IPS-18a (cell line): ENCODE measurements around the gene HOXA4.

Experiments used
- H3K27ac ChIP-seq: one replicate; pipeline ENCODE4 v1.5.1; 2013; ENCODE audit warnings: low read length
- H3K27me3 ChIP-seq: one replicate; pipeline ENCODE4 v1.6.1; 2013; ENCODE audit warnings: mild to moderate bottlenecking, low read length; ENCODE audit not compliant: control insufficient read depth, insufficient read depth
- H3K36me3 ChIP-seq: one replicate; pipeline ENCODE4 v1.6.1; 2013; ENCODE audit warnings: low read depth, low read length; ENCODE audit not compliant: control insufficient read depth
- H3K4me1 ChIP-seq: one replicate; pipeline ENCODE4 v1.6.1; 2013; ENCODE audit warnings: low read depth, low read length; ENCODE audit not compliant: control insufficient read depth
- H3K4me3 ChIP-seq: one replicate; pipeline ENCODE4 v1.5.1; 2013; ENCODE audit warnings: low read length
- H3K9ac ChIP-seq: one replicate; pipeline ENCODE4 v1.6.1; 2013; ENCODE audit warnings: mild to moderate bottlenecking, low read length, moderate library complexity
- H3K9me3 ChIP-seq: one replicate; pipeline ENCODE4 v1.6.1; 2013; ENCODE audit warnings: low read depth, low read length; ENCODE audit not compliant: control insufficient read depth

HOXA4 gene

DNA sequence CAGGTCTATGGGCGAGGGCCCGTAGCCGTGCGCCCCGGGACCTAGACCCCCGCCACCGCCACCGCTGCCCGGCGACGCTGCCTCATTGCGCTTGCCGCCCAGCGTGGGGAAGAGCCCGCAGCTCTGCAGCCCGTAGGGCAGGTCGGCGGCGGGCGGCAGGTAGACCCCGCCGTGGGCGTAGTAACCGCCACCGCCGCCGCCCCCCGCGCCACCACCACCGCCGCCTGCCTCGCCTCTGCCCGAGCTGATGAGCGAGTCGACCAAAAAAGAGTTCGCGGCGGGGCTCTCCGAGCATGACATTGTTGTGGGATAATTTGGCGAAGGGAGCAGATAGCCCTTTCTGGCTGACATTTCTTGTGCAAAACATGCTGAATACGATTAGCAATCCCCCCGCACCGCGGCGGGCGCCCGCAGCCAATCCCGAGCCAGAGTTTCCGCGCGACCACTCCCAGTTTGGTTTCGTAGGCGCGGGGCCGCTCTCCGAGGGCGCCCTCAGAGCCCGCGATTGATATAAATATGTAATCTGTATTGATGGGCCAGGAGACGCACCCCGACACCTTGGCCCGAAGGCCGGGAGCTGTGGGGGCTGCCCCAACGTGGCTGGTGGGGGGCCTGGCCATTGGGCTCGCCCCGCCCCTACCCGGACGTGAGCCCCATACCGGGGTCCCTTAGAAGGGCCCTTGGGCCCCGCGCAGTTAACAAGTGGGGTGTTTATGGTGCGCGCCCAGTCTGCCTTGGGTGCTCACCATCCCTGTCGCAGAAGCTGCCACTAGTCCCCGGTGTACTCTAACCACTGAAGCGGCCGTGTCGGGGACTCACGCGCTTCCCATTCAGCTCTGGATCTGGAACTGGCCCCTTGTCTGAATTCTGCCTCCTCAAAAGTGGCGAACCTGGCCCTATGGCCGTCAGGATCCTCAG is 43.7 kb upstream of the HOXA4 start, which contains the start of gene HOXA10:
Gene HOXA10 (minus strand): TSS at position 365 of the 918 bp plus-strand sequence. CDS start 14 bp downstream, at position 351.
- Histone ChIP-seq H3K9ac (no peak within 1 kb of the TSS), H3K27me3 (peaks cover 100% of the 10 kb centered on the region), H3K4me3 (no peak within 1 kb of the TSS), H3K36me3 (no peaks in the 10 kb centered on the region), H3K27ac (no peak within 1 kb of the TSS), H3K4me1 (no peaks in the 10 kb centered on the region), H3K9me3 (no peaks in the 10 kb centered on the region)

DNA sequence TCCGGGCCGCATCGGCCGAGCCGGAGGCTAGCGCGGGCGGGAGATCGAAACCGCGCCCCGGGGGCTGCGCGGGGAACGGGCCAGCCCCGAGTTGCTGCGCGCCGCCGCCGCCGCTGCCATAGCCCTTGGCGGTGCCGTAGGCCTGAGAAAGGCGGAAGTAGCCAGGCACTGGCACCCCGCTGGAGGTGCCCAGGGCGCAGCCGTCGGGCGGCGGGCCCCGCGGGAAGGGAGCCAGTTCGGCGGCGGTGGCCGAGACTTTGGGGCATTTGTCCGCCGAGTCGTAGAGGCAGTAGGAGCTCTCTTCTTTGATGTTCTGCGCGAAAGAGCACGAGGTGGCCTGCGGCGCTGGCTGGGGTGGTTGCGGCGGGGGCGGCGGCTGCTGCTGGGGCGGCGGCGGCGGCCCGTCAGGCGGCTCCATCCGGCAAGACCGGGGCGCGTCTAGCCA is 43.0 kb upstream of the HOXA4 start:
- Histone ChIP-seq H3K9ac (no peak overlapping the region), H3K9me3 (no peaks in the 10 kb centered on the region), H3K4me3 (no peak overlapping the region), H3K4me1 (no peaks in the 10 kb centered on the region), H3K27ac (no peak overlapping the region), H3K36me3 (no peaks in the 10 kb centered on the region), H3K27me3 (peaks cover 100% of the 10 kb centered on the region)

DNA sequence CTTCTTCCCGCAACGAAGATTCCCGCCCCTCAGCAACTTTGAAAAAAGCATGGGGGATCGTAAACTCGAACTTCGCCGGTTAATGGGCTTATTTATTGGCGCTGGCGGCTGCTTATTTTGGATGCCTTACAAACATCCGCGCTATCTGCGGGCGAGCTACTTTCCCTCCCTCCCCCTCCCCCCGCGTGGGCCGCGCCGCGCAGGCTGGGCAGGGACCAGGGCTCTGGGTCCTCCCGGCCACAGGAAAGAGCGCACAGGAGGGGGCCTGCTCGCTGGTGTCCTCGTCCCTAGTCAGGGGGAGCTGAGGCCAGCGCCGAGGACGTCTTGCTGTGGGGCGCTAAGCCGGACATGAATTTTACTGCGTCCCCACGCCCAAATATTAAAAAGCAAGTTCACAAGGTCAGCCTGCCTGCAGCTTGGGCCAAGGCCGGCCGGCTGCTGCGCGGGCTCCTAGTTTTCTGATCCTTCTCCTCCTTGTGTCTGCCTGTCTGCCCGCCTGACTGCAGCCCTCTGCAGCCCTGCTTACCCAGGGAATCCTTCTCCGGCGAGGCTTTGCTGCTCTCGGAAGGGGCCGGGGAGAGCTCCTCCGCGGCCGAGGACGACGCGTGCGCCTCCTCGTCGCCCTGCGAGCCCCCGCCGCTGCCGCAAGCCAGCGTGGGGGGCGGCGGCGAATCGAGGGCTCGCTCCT is 42.4 kb upstream of the HOXA4 start:
- H3K9me3 ChIP-seq: no peaks in the 10 kb centered on the region
- H3K27ac ChIP-seq: no peak overlapping the region
- no peaks in the 10 kb centered on the region for H3K4me1 ChIP-seq
- H3K36me3 ChIP-seq: no peaks in the 10 kb centered on the region
- H3K9ac ChIP-seq: no peak overlapping the region
- H3K4me3 ChIP-seq: no peak overlapping the region
- peaks cover 100% of the 10 kb centered on the region for H3K27me3 ChIP-seq

DNA sequence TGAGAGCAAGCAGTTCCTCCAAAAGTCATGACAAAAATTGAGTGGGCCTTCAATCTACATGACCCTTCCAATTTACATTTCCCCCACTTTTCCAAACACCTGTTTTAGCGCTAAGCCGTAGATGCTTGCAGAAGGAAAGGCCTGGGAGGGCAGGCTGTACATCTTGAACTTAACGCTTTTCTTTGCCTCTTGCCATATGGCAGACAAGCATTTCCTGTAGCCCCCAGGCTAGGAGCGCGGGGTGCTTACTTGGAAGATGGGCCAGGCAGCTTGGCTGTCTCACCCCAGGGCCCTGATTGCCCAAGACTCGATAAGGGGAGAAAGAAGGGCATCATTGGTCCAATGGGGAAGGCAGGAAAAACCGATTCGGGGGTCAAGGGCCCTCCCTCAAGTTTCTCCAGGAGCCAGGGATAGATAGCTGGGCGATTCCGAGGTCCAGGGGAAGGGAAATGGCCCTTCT is 41.8 kb upstream of the HOXA4 start:
- no peak overlapping the region for H3K9ac ChIP-seq
- no peaks in the 10 kb centered on the region for H3K4me1 ChIP-seq
- H3K4me3 ChIP-seq: no peak overlapping the region
- no peak overlapping the region for H3K27ac ChIP-seq
- H3K36me3 ChIP-seq: no peaks in the 10 kb centered on the region
- H3K9me3 ChIP-seq: no peaks in the 10 kb centered on the region
- H3K27me3 ChIP-seq: peaks cover 100% of the 10 kb centered on the region

DNA sequence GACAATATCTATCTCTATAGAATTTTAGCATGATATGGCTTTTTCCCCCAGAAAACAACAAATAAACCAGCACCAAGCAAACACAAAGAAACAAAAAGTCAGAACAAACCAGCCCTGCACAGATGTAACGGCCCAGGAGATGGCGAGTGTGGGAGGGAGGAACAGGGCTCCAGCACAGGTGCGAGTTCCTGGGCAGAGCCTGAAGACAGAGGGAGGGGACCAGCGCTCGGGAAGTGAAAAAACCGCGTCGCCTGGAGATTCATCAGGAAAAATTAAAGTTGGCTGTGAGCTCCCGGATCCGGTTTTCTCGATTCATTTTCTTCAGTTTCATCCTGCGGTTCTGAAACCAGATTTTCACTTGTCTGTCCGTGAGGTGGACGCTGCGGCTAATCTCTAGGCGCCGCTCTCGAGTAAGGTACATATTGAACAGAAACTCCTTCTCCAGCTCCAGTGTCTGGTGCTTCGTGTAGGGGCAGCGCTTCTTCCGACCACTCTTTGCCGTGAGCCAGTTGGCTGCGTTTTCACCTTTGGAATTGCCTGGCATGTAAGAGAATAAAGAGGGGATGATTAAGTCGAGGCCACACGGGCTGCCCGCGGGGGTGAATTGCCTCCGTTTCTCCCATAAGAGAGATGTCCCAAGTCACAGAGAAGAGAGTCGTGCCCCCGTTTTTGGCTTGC is 41.2 kb upstream of the HOXA4 start:
- no peak overlapping the region for H3K9ac ChIP-seq
- no peaks in the 10 kb centered on the region for H3K4me1 ChIP-seq
- H3K27ac ChIP-seq: no peak overlapping the region
- H3K27me3 ChIP-seq: peaks cover 100% of the 10 kb centered on the region
- H3K4me3 ChIP-seq: no peak overlapping the region
- no peaks in the 10 kb centered on the region for H3K9me3 ChIP-seq
- no peaks in the 10 kb centered on the region for H3K36me3 ChIP-seq

DNA sequence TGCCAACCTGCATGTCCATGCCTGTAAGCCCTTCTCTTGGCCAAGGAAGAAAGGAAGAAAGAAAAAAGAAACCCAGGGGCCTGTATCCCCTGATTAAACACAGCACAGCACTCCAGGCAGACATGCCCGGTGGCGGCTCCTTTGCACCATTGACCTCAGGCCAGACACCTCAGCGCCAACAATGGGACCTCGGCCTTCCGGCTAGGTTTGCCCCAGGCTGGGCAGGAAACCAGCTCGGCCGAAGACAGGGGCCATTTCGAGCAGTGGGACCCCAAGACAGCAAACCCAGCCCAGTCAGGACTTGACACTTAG is 40.7 kb upstream of the HOXA4 start:
- Histone ChIP-seq H3K27ac (no peak overlapping the region), H3K4me3 (no peak overlapping the region), H3K27me3 (peaks cover 100% of the 10 kb centered on the region), H3K9me3 (peaks cover 2% of the 10 kb centered on the region), H3K9ac (no peak overlapping the region), H3K4me1 (no peaks in the 10 kb centered on the region), H3K36me3 (no peaks in the 10 kb centered on the region)

DNA sequence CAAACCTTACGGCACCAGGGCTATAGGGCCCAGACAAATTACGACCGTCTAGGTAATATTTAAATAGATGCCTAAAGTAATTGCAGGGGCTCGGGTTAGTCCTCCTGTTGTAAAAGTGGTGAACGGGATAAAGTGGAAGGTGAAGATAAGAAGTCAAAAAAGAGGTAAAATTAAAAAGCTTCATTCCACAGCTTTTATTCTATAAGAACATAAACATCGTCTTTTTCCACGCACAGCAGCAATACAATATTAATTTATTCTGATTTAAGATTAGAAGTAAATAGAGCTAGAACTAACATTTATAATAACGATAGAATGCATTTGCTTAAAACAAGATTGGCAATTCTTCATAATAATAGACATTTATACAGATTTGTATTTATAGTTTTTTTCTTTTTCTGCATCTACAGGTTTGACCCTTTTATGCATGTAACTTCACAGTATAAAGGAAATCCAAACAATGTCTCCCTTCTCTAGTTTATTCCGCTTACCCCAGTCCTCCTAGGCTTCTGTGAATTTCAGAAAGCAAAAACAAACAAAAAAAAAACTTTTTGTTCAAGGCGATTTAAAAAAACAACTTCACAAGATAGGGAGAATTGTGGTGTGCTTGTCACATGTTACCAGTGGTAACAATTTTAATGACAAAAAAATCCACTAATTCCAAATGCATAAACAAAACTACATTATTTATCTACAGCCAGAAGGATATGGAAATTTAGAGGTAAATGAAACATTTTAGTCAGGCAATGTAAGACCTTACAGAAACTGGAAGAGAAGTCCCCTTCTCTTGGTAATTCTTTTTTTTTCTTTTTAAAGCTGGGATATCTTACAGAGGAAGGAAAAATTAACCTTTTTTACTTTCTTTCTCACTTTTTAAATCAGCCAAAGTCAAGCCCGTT is 40.1 kb upstream of the HOXA4 start:
- no peak overlapping the region for H3K27ac ChIP-seq
- peaks cover 100% of the 10 kb centered on the region for H3K27me3 ChIP-seq
- H3K4me3 ChIP-seq: no peak overlapping the region
- H3K9ac ChIP-seq: no peak overlapping the region
- no peaks in the 10 kb centered on the region for H3K36me3 ChIP-seq
- no peaks in the 10 kb centered on the region for H3K4me1 ChIP-seq
- peaks cover 2% of the 10 kb centered on the region for H3K9me3 ChIP-seq

DNA sequence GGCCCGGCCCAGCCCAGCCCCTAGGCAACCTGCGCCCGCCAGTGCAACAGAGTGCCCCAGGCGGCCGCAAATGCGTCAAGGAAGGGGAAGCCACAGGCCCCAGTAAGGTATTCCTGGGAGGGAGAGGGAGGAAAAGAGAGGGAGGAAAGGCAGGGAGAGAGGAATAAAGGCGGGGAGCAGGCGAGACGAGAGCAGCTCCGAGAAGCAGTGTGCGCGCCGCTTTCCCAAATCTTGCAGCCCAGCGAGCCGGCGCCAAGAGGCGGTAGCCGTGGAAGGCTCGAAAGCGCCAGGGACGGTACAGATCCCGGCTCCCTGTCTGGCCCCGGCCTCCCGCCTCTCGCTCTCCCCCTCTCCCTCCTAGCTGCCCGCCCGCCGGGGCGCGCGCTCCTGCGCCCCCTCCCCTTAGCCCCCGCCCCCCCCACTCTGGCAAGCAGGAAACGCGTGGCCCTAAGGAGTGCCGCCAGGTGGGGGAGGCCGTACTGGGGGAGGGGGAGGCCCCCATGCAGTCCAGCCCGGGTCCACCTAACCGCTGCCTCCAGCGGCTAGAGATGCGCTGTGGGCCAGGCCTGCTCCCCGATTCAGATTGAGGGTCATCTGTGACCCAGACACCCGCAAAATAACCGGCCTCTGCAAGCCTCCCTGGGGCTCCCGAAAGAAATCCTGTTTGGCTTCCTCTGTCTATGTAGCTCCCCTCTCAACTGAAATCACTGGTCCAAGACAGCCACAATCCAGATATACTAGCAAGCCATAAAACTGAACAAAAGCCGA is 39.3 kb upstream of the HOXA4 start:
- Histone ChIP-seq H3K36me3 (no peaks in the 10 kb centered on the region), H3K4me3 (no peak overlapping the region), H3K9ac (no peak overlapping the region), H3K27ac (no peak overlapping the region), H3K9me3 (peaks cover 2% of the 10 kb centered on the region), H3K27me3 (peaks cover 100% of the 10 kb centered on the region), H3K4me1 (no peaks in the 10 kb centered on the region)

DNA sequence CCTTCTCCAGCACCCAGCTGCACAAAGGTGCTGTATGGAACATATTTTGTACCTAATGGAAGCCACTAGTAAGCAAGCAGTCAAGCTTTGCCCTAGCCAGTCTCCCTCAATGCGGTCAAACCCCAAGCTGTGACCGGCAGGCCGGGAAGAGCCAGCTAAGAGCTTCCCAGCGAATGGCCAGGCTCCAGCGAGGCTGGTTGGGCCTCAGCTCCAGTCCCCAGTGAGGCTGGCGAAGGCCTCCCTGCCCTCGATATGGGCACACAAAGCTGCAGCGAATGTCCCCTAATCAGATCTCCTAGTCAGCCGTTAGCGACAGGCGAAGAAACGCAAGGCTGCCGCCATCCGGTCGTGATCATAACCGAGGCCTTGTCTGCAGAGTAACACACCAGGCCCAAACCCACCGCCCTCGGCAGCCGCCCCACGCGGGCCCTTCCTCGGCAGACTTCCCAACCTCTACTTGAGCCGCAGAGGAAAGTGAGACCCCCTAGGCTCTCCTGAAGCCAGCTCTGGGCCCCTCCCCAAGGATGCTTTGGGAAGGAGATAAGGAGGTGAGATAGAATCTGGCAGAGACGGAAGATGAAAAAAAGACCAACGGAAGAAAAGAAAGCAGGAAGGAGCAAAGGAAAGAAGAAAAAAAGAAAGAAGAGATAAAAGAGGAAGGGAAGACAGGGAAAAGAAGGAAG is 37.8 kb upstream of the HOXA4 start:
- Histone ChIP-seq H3K27ac (no peak overlapping the region), H3K4me1 (no peaks in the 10 kb centered on the region), H3K9ac (no peak overlapping the region), H3K36me3 (no peaks in the 10 kb centered on the region), H3K27me3 (peaks cover 100% of the 10 kb centered on the region), H3K9me3 (peaks cover 2% of the 10 kb centered on the region), H3K4me3 (no peak overlapping the region)

DNA sequence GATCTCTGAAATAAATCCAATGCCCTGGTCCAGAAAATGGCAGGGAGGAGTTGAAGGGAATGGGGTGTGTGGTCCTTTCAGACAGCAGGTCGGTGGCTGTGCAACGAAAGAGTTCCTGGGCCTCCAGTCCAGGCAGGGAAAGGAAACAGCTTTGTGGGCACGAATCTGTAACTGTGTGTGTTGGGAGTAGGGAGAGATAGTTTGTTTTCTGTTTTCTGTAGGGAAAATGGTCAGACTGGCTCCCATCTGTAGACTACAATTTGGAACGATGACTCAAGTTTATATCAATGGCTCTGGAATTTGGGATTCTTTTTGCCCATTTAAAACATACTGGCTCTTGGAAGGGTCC is 37.3 kb upstream of the HOXA4 start:
- peaks cover 100% of the 10 kb centered on the region for H3K27me3 ChIP-seq
- H3K4me1 ChIP-seq: no peaks in the 10 kb centered on the region
- peaks cover 2% of the 10 kb centered on the region for H3K9me3 ChIP-seq
- H3K27ac ChIP-seq: no peak overlapping the region
- H3K36me3 ChIP-seq: no peaks in the 10 kb centered on the region
- no peak overlapping the region for H3K4me3 ChIP-seq
- H3K9ac ChIP-seq: peak overlapping the region; percentile 16
